Measurements from ENCODE around the gene FAM20A. TPM values are rescaled to one million over a fixed set of nuclear protein-coding genes. Genes with fewer than 3 reads are reported as not detected.

Gene FAM20A
- total RNA-seq, 1 experiment from 2014 or later: 1.3 TPM

GRCh38 chr17:68534695-68535088 is 66.5 kb downstream of the FAM20A start:
- TF ChIP-seq CTCF (IDR thresholded peaks at IDR 0.05; ENCODE audit: unreplicated experiment): no peak
- no TSS peak for BruUV-seq (replicated peaks)
- no peaks in the 10 kb centered on the region for H3K27me3 Mint-ChIP-seq (ENCODE audit: unreplicated experiment)
- no peaks in the 10 kb centered on the region for H3K9me3 Mint-ChIP-seq (ENCODE audit: low read depth, unreplicated experiment)
- H3K4me1 Mint-ChIP-seq (ENCODE audit: low read depth, unreplicated experiment): no peaks in the 10 kb centered on the region
- no peak overlapping the region for H3K4me3 Mint-ChIP-seq (ENCODE audit: low read depth, unreplicated experiment)
- H3K27ac Mint-ChIP-seq (ENCODE audit: unreplicated experiment): no peak overlapping the region
- no peak for DNase-seq
- CTCF ChIA-PET: interaction anchor here (0.8 to 1.3 kb wide), 3 partner anchors 60 to 79 kb away, joined by 5 to 8 read pairs (median 6); no protein-coding TSS in a partner anchor
- peaks cover 50% of the 10 kb centered on the region for H3K36me3 Mint-ChIP-seq (ENCODE audit: insufficient read depth, unreplicated experiment)
- intact Hi-C loops (cut with micrococcal nuclease; ENCODE audit: unreplicated experiment): loop anchor here (5.0 to 10.0 kb wide), 3 partner anchors 78 to 700 kb away; no protein-coding TSS in a partner anchor

GRCh38 chr17:68533887-68534694 is 67.1 kb downstream of the FAM20A start:
- Mint-ChIP-seq H3K4me3 (ENCODE audit: low read depth, unreplicated experiment) (no peak overlapping the region), H3K27me3 (ENCODE audit: unreplicated experiment) (no peaks in the 10 kb centered on the region), H3K27ac (ENCODE audit: unreplicated experiment) (no peak overlapping the region), H3K4me1 (ENCODE audit: low read depth, unreplicated experiment) (no peaks in the 10 kb centered on the region), H3K9me3 (ENCODE audit: low read depth, unreplicated experiment) (no peaks in the 10 kb centered on the region), H3K36me3 (ENCODE audit: insufficient read depth, unreplicated experiment) (peaks cover 56% of the 10 kb centered on the region)
- intact Hi-C loops (cut with micrococcal nuclease; ENCODE audit: unreplicated experiment): loop anchor here (5.0 to 10.0 kb wide), 3 partner anchors 78 to 701 kb away; no protein-coding TSS in a partner anchor
- CTCF ChIA-PET: interaction anchor here (0.6 to 1.3 kb wide), 6 partner anchors 60 to 591 kb away, joined by 3 to 8 read pairs (median 5); no protein-coding TSS in a partner anchor
- DNase-seq: no peak
- TF ChIP-seq CTCF (IDR thresholded peaks at IDR 0.05; ENCODE audit: unreplicated experiment): no peak
- BruUV-seq (replicated peaks): no TSS peak

- Mint-ChIP-seq H3K4me1 (ENCODE audit: low read depth, unreplicated experiment) (no peaks in the 10 kb centered on the region), H3K27ac (ENCODE audit: unreplicated experiment) (no peak overlapping the region), H3K27me3 (ENCODE audit: unreplicated experiment) (no peaks in the 10 kb centered on the region), H3K36me3 (ENCODE audit: insufficient read depth, unreplicated experiment) (peaks cover 61% of the 10 kb centered on the region), H3K9me3 (ENCODE audit: low read depth, unreplicated experiment) (no peaks in the 10 kb centered on the region), H3K4me3 (ENCODE audit: low read depth, unreplicated experiment) (no peak overlapping the region)
- DNase-seq: no peak
- no peak for TF ChIP-seq CTCF (IDR thresholded peaks at IDR 0.05; ENCODE audit: unreplicated experiment)
- CTCF ChIA-PET: no interaction called here
- BruUV-seq (replicated peaks): no TSS peak
- intact Hi-C loops (cut with micrococcal nuclease; ENCODE audit: unreplicated experiment): loop anchor here (5.0 to 10.0 kb wide), 3 partner anchors 79 to 702 kb away; no protein-coding TSS in a partner anchor
These were observed 68.3 kb downstream of the FAM20A start for GRCh38 chr17:68532826-68533225.

- intact Hi-C loops (cut with micrococcal nuclease; ENCODE audit: unreplicated experiment): loop anchor here (5.0 to 10.0 kb wide), 3 partner anchors 81 to 704 kb away; no protein-coding TSS in a partner anchor
- H3K27me3 Mint-ChIP-seq (ENCODE audit: unreplicated experiment): no peaks in the 10 kb centered on the region
- H3K4me3 Mint-ChIP-seq (ENCODE audit: low read depth, unreplicated experiment): no peak overlapping the region
- no peak overlapping the region for H3K27ac Mint-ChIP-seq (ENCODE audit: unreplicated experiment)
- peaks cover 67% of the 10 kb centered on the region for H3K36me3 Mint-ChIP-seq (ENCODE audit: insufficient read depth, unreplicated experiment)
- no peaks in the 10 kb centered on the region for H3K9me3 Mint-ChIP-seq (ENCODE audit: low read depth, unreplicated experiment)
- CTCF ChIA-PET: no interaction called here
- BruUV-seq (replicated peaks): TSS peak; percentile 32
- TF ChIP-seq CTCF (IDR thresholded peaks at IDR 0.05; ENCODE audit: unreplicated experiment): no peak
- H3K4me1 Mint-ChIP-seq (ENCODE audit: low read depth, unreplicated experiment): no peaks in the 10 kb centered on the region
- DNase-seq: no peak
These were observed 69.9 kb downstream of the FAM20A start for GRCh38 chr17:68531252-68531651.
